ENCODE data around the gene DDX42.

DNA sequence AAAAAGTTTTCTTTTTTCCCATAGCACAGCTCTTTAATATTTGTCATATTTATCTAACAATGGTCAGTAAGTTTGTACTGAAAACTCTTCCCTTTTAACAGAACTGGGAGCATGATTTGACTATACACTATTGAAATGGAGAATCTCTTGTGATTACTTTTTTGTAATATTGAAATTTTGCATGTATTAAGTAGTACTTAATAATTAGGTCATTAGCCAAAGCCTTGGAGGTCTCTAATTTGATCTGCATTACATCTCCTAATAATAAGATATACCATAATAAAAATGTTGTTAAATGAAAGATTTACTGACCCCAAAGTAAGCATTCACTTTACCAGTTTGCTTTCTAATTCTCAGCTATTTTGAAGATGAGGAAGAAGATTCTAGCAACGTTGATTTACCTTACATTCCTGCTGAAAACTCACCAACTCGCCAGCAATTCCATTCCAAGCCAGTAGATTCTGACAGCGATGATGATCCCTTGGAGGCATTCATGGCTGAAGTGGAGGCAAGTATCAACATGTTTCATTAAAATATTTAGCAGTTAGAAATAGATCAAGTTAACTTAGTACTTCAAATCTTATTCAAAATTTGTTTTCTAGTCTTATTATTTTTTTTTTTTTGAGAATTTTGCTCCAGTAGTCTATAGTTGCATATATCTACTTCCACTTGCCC lies 18.2 kb downstream of the DDX42 start:
- no peak for TF ChIP-seq POLR2AphosphoS5 (IDR thresholded peaks at IDR 0.05)
- TF ChIP-seq, protein P1, sequence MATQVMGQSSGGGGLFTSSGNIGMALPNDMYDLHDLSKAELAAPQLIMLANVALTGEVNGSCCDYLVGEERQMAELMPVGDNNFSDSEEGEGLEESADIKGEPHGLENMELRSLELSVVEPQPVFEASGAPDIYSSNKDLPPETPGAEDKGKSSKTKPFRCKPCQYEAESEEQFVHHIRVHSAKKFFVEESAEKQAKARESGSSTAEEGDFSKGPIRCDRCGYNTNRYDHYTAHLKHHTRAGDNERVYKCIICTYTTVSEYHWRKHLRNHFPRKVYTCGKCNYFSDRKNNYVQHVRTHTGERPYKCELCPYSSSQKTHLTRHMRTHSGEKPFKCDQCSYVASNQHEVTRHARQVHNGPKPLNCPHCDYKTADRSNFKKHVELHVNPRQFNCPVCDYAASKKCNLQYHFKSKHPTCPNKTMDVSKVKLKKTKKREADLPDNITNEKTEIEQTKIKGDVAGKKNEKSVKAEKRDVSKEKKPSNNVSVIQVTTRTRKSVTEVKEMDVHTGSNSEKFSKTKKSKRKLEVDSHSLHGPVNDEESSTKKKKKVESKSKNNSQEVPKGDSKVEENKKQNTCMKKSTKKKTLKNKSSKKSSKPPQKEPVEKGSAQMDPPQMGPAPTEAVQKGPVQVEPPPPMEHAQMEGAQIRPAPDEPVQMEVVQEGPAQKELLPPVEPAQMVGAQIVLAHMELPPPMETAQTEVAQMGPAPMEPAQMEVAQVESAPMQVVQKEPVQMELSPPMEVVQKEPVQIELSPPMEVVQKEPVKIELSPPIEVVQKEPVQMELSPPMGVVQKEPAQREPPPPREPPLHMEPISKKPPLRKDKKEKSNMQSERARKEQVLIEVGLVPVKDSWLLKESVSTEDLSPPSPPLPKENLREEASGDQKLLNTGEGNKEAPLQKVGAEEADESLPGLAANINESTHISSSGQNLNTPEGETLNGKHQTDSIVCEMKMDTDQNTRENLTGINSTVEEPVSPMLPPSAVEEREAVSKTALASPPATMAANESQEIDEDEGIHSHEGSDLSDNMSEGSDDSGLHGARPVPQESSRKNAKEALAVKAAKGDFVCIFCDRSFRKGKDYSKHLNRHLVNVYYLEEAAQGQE (IDR thresholded peaks at IDR 0.05; ENCODE audit: borderline replicate concordance): no peak
- TF ChIP-seq, protein P2, sequence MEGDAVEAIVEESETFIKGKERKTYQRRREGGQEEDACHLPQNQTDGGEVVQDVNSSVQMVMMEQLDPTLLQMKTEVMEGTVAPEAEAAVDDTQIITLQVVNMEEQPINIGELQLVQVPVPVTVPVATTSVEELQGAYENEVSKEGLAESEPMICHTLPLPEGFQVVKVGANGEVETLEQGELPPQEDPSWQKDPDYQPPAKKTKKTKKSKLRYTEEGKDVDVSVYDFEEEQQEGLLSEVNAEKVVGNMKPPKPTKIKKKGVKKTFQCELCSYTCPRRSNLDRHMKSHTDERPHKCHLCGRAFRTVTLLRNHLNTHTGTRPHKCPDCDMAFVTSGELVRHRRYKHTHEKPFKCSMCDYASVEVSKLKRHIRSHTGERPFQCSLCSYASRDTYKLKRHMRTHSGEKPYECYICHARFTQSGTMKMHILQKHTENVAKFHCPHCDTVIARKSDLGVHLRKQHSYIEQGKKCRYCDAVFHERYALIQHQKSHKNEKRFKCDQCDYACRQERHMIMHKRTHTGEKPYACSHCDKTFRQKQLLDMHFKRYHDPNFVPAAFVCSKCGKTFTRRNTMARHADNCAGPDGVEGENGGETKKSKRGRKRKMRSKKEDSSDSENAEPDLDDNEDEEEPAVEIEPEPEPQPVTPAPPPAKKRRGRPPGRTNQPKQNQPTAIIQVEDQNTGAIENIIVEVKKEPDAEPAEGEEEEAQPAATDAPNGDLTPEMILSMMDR (IDR thresholded peaks at IDR 0.05; ENCODE audit: poor library complexity, severe bottlenecking): no peak
- TF ChIP-seq RAD21 (conservative IDR thresholded peaks at IDR 0.05): no peak
- no peak for TF ChIP-seq EP300 (conservative IDR thresholded peaks at IDR 0.05; ENCODE audit: poor library complexity, severe bottlenecking)
